ENCODE results near the gene PCDHB6.
"Not testable (repeated sequence)": the region's sequence is repeated elsewhere in the genome, so short reads cannot be mapped to it uniquely, and the experiment has no call there.

The PCDHB6 gene

DNA sequence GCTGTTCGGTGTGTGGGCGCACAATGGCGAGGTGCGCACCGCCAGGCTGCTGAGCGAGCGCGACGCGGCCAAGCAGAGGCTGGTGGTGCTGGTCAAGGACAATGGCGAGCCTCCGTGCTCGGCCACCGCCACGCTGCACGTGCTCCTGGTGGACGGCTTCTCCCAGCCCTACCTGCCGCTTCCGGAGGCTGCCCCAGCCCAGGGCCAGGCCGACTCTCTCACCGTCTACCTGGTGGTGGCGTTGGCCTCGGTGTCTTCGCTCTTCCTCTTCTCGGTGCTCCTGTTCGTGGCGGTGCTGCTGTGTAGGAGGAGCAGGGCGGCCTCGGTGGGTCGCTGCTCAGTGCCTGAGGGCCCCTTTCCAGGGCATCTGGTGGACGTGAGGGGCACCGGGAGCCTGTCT, 30.0 kb downstream of the PCDHB6 start:
- H3K27ac ChIP-seq (ENCODE audit: insufficient read depth in 1 of 2, low read depth in 1 of 2, low read length in 2 of 2, poor library complexity in 1 of 2, severe bottlenecking in 2 of 2); CTCF ChIA-PET; DNase-seq; H3K4me3 ChIP-seq (ENCODE audit: control insufficient read depth in 1 of 7, extremely low read depth in 1 of 7, insufficient read depth in 4 of 7, low read depth in 2 of 7, low read length in 6 of 7); H3K36me3 ChIP-seq (ENCODE audit: control insufficient read depth in 4 of 4, insufficient read depth in 4 of 4, low read length in 3 of 4); H3K4me1 ChIP-seq (ENCODE audit: control extremely low read depth in 1 of 4, control insufficient read depth in 4 of 4, insufficient read depth in 4 of 4, low read length in 3 of 4); POLR2A ChIA-PET: not testable (repeated sequence)
- WGBS (ENCODE audit: insufficient coverage) = 27% methylated on average over 22 of the region's 32 CpGs
- Histone ChIP-seq H3K9me3 (ENCODE audit: control extremely low read depth in 1 of 5, control insufficient read depth in 4 of 5, insufficient read depth in 2 of 5, low read depth in 1 of 5, low read length in 4 of 5) (peaks cover 7 to 44% (median 29%) of the 10 kb centered on the region in 5 experiments), H3K27me3 (replicated peaks in 2 of 5; ENCODE audit: control insufficient read depth in 4 of 5, insufficient read depth in 5 of 5, low read length in 4 of 5) (peaks cover 5 to 51% (median 24%) of the 10 kb centered on the region in 5 experiments)

- POLR2A ChIA-PET = no interaction called here
- CTCF ChIA-PET = no interaction called here
- Histone ChIP-seq H3K9me3 (ENCODE audit: control extremely low read depth in 1 of 5, control insufficient read depth in 4 of 5, insufficient read depth in 2 of 5, low read depth in 1 of 5, low read length in 4 of 5) (peaks cover 7 to 40% (median 26%) of the 10 kb centered on the region in 5 experiments), H3K4me1 (ENCODE audit: control extremely low read depth in 1 of 4, control insufficient read depth in 4 of 4, insufficient read depth in 4 of 4, low read length in 3 of 4) (no peaks in the 10 kb centered on the region), H3K4me3 (ENCODE audit: control insufficient read depth in 1 of 7, extremely low read depth in 1 of 7, insufficient read depth in 4 of 7, low read depth in 2 of 7, low read length in 6 of 7) (no peak overlapping the region), H3K27me3 (replicated peaks in 2 of 5; ENCODE audit: control insufficient read depth in 4 of 5, insufficient read depth in 5 of 5, low read length in 4 of 5) (peaks cover 4 to 49% (median 21%) of the 10 kb centered on the region in 5 experiments), H3K36me3 (ENCODE audit: control insufficient read depth in 4 of 4, insufficient read depth in 4 of 4, low read length in 3 of 4) (no peaks in the 10 kb centered on the region), H3K27ac (ENCODE audit: insufficient read depth in 1 of 2, low read depth in 1 of 2, low read length in 2 of 2, poor library complexity in 1 of 2, severe bottlenecking in 2 of 2) (no peak overlapping the region)
- no CpG with 5 or more reads among the region's 1 CpG for WGBS (ENCODE audit: insufficient coverage)
- DNase-seq = no peak
Observed at GRCh38 chr5:141180313-141180712, 30.5 kb downstream of the PCDHB6 start.

DNA sequence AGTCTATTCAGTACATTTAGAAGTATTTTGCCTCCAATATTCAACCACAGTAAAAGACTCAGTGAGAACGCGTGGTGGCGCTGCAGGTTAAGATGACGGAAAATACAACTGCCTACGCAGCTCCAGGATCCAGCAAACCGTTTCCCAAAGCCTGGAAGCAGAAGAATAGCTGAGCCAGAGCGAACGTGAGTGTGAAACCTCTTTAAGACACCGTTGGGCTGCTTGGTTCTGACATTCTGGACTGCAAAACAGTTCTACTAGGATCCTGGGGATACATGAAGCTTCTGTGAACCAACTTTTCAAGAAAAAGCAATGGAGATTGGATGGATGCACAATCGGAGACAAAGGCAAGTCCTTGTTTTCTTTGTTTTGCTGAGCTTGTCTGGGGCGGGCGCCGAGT, 32.4 kb downstream of the PCDHB6 start, which contains the start of gene PCDHB16:
Gene PCDHB16, plus strand, starts transcription at position 140 of the 400 bp plus-strand sequence. Its CDS starts 173 bp downstream, at position 313.
- Histone ChIP-seq H3K4me1 (ENCODE audit: control extremely low read depth in 1 of 4, control insufficient read depth in 4 of 4, insufficient read depth in 4 of 4, low read length in 3 of 4) (no peaks in the 10 kb centered on the region), H3K9me3 (ENCODE audit: control extremely low read depth in 1 of 5, control insufficient read depth in 4 of 5, insufficient read depth in 2 of 5, low read depth in 1 of 5, low read length in 4 of 5) (peaks cover 4 to 37% (median 30%) of the 10 kb centered on the region in 5 experiments), H3K27ac (ENCODE audit: insufficient read depth in 1 of 2, low read depth in 1 of 2, low read length in 2 of 2, poor library complexity in 1 of 2, severe bottlenecking in 2 of 2) (no peak within 1 kb of the TSS), H3K27me3 (replicated peaks in 2 of 5; ENCODE audit: control insufficient read depth in 4 of 5, insufficient read depth in 5 of 5, low read length in 4 of 5) (peaks cover 2 to 51% (median 19%) of the 10 kb centered on the region in 5 experiments), H3K36me3 (ENCODE audit: control insufficient read depth in 4 of 4, insufficient read depth in 4 of 4, low read length in 3 of 4) (no peaks in the 10 kb centered on the region), H3K4me3 (ENCODE audit: control insufficient read depth in 1 of 7, extremely low read depth in 1 of 7, insufficient read depth in 4 of 7, low read depth in 2 of 7, low read length in 6 of 7) (no peak within 1 kb of the TSS)
- DNase-seq = no peak
- ChIA-PET POLR2A (no interaction called here), CTCF (no interaction called here)
- WGBS (ENCODE audit: insufficient coverage) = 15% methylated on average over 11 of the region's 13 CpGs

- POLR2A ChIA-PET; H3K4me1 ChIP-seq (ENCODE audit: control extremely low read depth in 1 of 4, control insufficient read depth in 4 of 4, insufficient read depth in 4 of 4, low read length in 3 of 4); H3K4me3 ChIP-seq (ENCODE audit: control insufficient read depth in 1 of 7, extremely low read depth in 1 of 7, insufficient read depth in 4 of 7, low read depth in 2 of 7, low read length in 6 of 7); DNase-seq; H3K36me3 ChIP-seq (ENCODE audit: control insufficient read depth in 4 of 4, insufficient read depth in 4 of 4, low read length in 3 of 4); CTCF ChIA-PET; H3K27ac ChIP-seq (ENCODE audit: insufficient read depth in 1 of 2, low read depth in 1 of 2, low read length in 2 of 2, poor library complexity in 1 of 2, severe bottlenecking in 2 of 2): not testable (repeated sequence)
- Histone ChIP-seq H3K9me3 (ENCODE audit: control extremely low read depth in 1 of 5, control insufficient read depth in 4 of 5, insufficient read depth in 2 of 5, low read depth in 1 of 5, low read length in 4 of 5) (peaks cover 4 to 33% (median 26%) of the 10 kb centered on the region in 5 experiments), H3K27me3 (replicated peaks in 2 of 5; ENCODE audit: control insufficient read depth in 4 of 5, insufficient read depth in 5 of 5, low read length in 4 of 5) (peaks cover 2 to 54% (median 17%) of the 10 kb centered on the region in 5 experiments)
- WGBS (ENCODE audit: insufficient coverage) = 30% methylated on average over 8 of the region's 69 CpGs
Observed at GRCh38 chr5:141184117-141184855, 34.4 kb downstream of the PCDHB6 start.

- CTCF ChIA-PET = no interaction called here
- H3K36me3 ChIP-seq (ENCODE audit: control insufficient read depth in 4 of 4, insufficient read depth in 4 of 4, low read length in 3 of 4) = no peaks in the 10 kb centered on the region
- peaks cover 0 to 30% (median 21%) of the 10 kb centered on the region in 5 experiments for H3K9me3 ChIP-seq (ENCODE audit: control extremely low read depth in 1 of 5, control insufficient read depth in 4 of 5, insufficient read depth in 2 of 5, low read depth in 1 of 5, low read length in 4 of 5)
- no peak within 1 kb of the TSS for H3K4me3 ChIP-seq (ENCODE audit: control insufficient read depth in 1 of 7, extremely low read depth in 1 of 7, insufficient read depth in 4 of 7, low read depth in 2 of 7, low read length in 6 of 7)
- POLR2A ChIA-PET = interaction anchor here (0.6 kb wide), 1 partner anchor 127 kb away, joined by 6 read pairs; no protein-coding TSS in a partner anchor
- 25% methylated on average over 6 of the region's 9 CpGs for WGBS (ENCODE audit: insufficient coverage)
- no peak within 1 kb of the TSS for H3K27ac ChIP-seq (ENCODE audit: insufficient read depth in 1 of 2, low read depth in 1 of 2, low read length in 2 of 2, poor library complexity in 1 of 2, severe bottlenecking in 2 of 2)
- no peaks in the 10 kb centered on the region for H3K4me1 ChIP-seq (ENCODE audit: control extremely low read depth in 1 of 4, control insufficient read depth in 4 of 4, insufficient read depth in 4 of 4, low read length in 3 of 4)
- peak in 2 of 3 donors; percentile 19 to 20 for DNase-seq
- H3K27me3 ChIP-seq (replicated peaks in 2 of 5; ENCODE audit: control insufficient read depth in 4 of 5, insufficient read depth in 5 of 5, low read length in 4 of 5) = peaks cover 5 to 52% (median 15%) of the 10 kb centered on the region in 5 experiments
Observed at GRCh38 chr5:141186897-141187512, 37.1 kb downstream of the PCDHB6 start, which contains the start of gene PCDHB9. Gene PCDHB9 (plus strand): TSS chr5:141187161. CDS start chr5:141187319, 158 bp downstream.

DNA sequence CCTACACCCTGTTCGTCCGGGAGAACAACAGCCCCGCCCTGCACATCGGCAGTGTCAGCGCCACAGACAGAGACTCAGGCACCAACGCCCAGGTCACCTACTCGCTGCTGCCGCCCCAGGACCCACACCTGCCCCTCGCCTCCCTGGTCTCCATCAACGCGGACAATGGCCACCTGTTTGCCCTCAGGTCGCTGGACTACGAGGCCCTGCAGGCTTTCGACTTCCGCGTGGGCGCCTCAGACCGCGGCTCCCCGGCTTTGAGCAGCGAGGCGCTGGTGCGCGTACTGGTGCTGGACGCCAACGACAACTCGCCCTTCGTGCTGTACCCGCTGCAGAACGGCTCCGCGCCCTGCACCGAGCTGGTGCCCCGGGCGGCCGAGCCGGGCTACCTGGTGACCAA, 38.8 kb downstream of the PCDHB6 start:
- 23% methylated on average over 5 of the region's 37 CpGs for WGBS (ENCODE audit: insufficient coverage)

GRCh38 chr5:141189131-141189530, 39.3 kb downstream of the PCDHB6 start:
- 17% methylated on average over 14 of the region's 35 CpGs for WGBS (ENCODE audit: insufficient coverage)
- CTCF ChIA-PET; H3K4me3 ChIP-seq (ENCODE audit: control insufficient read depth in 1 of 7, extremely low read depth in 1 of 7, insufficient read depth in 4 of 7, low read depth in 2 of 7, low read length in 6 of 7); POLR2A ChIA-PET; H3K27ac ChIP-seq (ENCODE audit: insufficient read depth in 1 of 2, low read depth in 1 of 2, low read length in 2 of 2, poor library complexity in 1 of 2, severe bottlenecking in 2 of 2); H3K4me1 ChIP-seq (ENCODE audit: control extremely low read depth in 1 of 4, control insufficient read depth in 4 of 4, insufficient read depth in 4 of 4, low read length in 3 of 4); H3K36me3 ChIP-seq (ENCODE audit: control insufficient read depth in 4 of 4, insufficient read depth in 4 of 4, low read length in 3 of 4); DNase-seq: not testable (repeated sequence)
- peaks cover 5 to 48% (median 10%) of the 10 kb centered on the region in 5 experiments for H3K27me3 ChIP-seq (replicated peaks in 2 of 5; ENCODE audit: control insufficient read depth in 4 of 5, insufficient read depth in 5 of 5, low read length in 4 of 5)
- H3K9me3 ChIP-seq (ENCODE audit: control extremely low read depth in 1 of 5, control insufficient read depth in 4 of 5, insufficient read depth in 2 of 5, low read depth in 1 of 5, low read length in 4 of 5) = peaks cover 0 to 19% (median 14%) of the 10 kb centered on the region in 5 experiments

More for the DNA sequence above, 38.8 kb downstream of the PCDHB6 start:
- DNase-seq; H3K4me3 ChIP-seq (ENCODE audit: control insufficient read depth in 1 of 7, extremely low read depth in 1 of 7, insufficient read depth in 4 of 7, low read depth in 2 of 7, low read length in 6 of 7); H3K4me1 ChIP-seq (ENCODE audit: control extremely low read depth in 1 of 4, control insufficient read depth in 4 of 4, insufficient read depth in 4 of 4, low read length in 3 of 4); CTCF ChIA-PET; H3K36me3 ChIP-seq (ENCODE audit: control insufficient read depth in 4 of 4, insufficient read depth in 4 of 4, low read length in 3 of 4); H3K27ac ChIP-seq (ENCODE audit: insufficient read depth in 1 of 2, low read depth in 1 of 2, low read length in 2 of 2, poor library complexity in 1 of 2, severe bottlenecking in 2 of 2); POLR2A ChIA-PET: not testable (repeated sequence)
- Histone ChIP-seq H3K27me3 (replicated peaks in 2 of 5; ENCODE audit: control insufficient read depth in 4 of 5, insufficient read depth in 5 of 5, low read length in 4 of 5) (peaks cover 5 to 49% (median 10%) of the 10 kb centered on the region in 5 experiments), H3K9me3 (ENCODE audit: control extremely low read depth in 1 of 5, control insufficient read depth in 4 of 5, insufficient read depth in 2 of 5, low read depth in 1 of 5, low read length in 4 of 5) (peaks cover 0 to 20% (median 14%) of the 10 kb centered on the region in 5 experiments)
